IMR-90 (cell line): ENCODE data around the gene TGFBR1. TPM values are rescaled to one million over a fixed set of nuclear protein-coding genes. Genes with fewer than 3 reads are reported as not detected.

ENCODE experiments used
- ATAC-seq: fragments of 200-7000 bp; cut with Tn5 transposase; 2 replicates; pipeline ENCODE4 v1.9.1; 2020; ENCODE audit warnings: low read depth, mild to moderate bottlenecking, moderate library complexity
- BruUV-seq: library from RNA; stranded (reverse); fragments of 400-500 nt; replicated peaks from 2 replicates; lab custom pipeline; 2021; lab: Mats Ljungman, UMichigan
- CTCF ChIA-PET: fragments of 300-600 bp; formaldehyde crosslinking; extraction: SDS; loops from one replicate; lab custom pipeline; 2021; ENCODE audit warnings: antibody characterized with exemption; lab: Yijun Ruan, JAX
- POLR2A ChIA-PET: fragments of 300-600 bp; sonication (Branson Sonifier 250); formaldehyde crosslinking; loops from one replicate; lab custom pipeline; 2022; ENCODE audit warnings: antibody characterized with exemption; ENCODE audit not compliant: unreplicated experiment; lab: Charles Lee
- DNase-seq: peaks from one replicate; pipeline ENCODE4 v3.0.0; 2013
- H2AFZ ChIP-seq: replicated peaks from 2 replicates; pipeline ENCODE3; 2013; ENCODE audit warnings: low read length, mild to moderate bottlenecking; ENCODE audit not compliant: poor library complexity
- H2AK5ac ChIP-seq: 2 replicates; pipeline ENCODE4 v1.6.1; 2013; ENCODE audit warnings: low read depth, low read length, inconsistent platforms
- H2AK9ac ChIP-seq: replicated peaks from 2 replicates; pipeline ENCODE3; 2013; ENCODE audit warnings: mild to moderate bottlenecking, low read depth, low read length, moderate library complexity; ENCODE audit not compliant: poor library complexity
- H2BK120ac ChIP-seq: 2 replicates; pipeline ENCODE4 v1.6.1; 2013; ENCODE audit warnings: low read depth, low read length, inconsistent platforms
- H2BK15ac ChIP-seq: 3 replicates; pipeline ENCODE4 v1.6.1; 2013; ENCODE audit warnings: low read depth, low read length, inconsistent platforms
- H2BK20ac ChIP-seq: 2 replicates; pipeline ENCODE4 v1.6.1; 2013; ENCODE audit warnings: low read depth, mild to moderate bottlenecking, inconsistent platforms, low read length, moderate library complexity
- H2BK5ac ChIP-seq: 2 replicates; pipeline ENCODE4 v1.6.1; 2013; ENCODE audit warnings: mild to moderate bottlenecking, low read depth, low read length, inconsistent platforms; ENCODE audit not compliant: poor library complexity, severe bottlenecking
- H3K14ac ChIP-seq: replicated peaks from 2 replicates; pipeline ENCODE4 v1.6.1; 2013; ENCODE audit warnings: low read depth, low read length, inconsistent platforms
- H3K18ac ChIP-seq: 2 replicates; pipeline ENCODE4 v1.6.1; 2013; ENCODE audit warnings: low read depth, low read length, control low read depth
- H3K23ac ChIP-seq: 2 replicates; pipeline ENCODE4 v1.6.1; 2013; ENCODE audit warnings: low read depth, low read length, inconsistent platforms
- H3K27ac ChIP-seq: 2 replicates; pipeline ENCODE4 v1.5.1; 2013; ENCODE audit warnings: mild to moderate bottlenecking, control low read depth, low read length; ENCODE audit not compliant: insufficient read depth
- H3K27me3 ChIP-seq: 2 replicates; pipeline ENCODE4 v1.6.1; 2013; ENCODE audit warnings: low read length; ENCODE audit not compliant: control insufficient read depth, insufficient read depth
- H3K36me3 ChIP-seq: 2 replicates; pipeline ENCODE4 v1.6.1; 2013; ENCODE audit warnings: low read length, mixed read lengths; ENCODE audit not compliant: control insufficient read depth, insufficient read depth
- H3K4ac ChIP-seq: 2 replicates; pipeline ENCODE4 v1.6.1; 2013; ENCODE audit warnings: low read depth, low read length, inconsistent platforms
- H3K4me1 ChIP-seq: 2 replicates; pipeline ENCODE4 v1.6.1; 2013; ENCODE audit warnings: low read length, mixed read lengths; ENCODE audit not compliant: control insufficient read depth, insufficient read depth
- H3K4me2 ChIP-seq: 2 replicates; pipeline ENCODE4 v1.6.1; 2013; ENCODE audit warnings: low read depth, mild to moderate bottlenecking, control low read depth, low read length, moderate library complexity
- H3K4me3 ChIP-seq: 2 replicates; pipeline ENCODE4 v1.5.1; 2013; ENCODE audit warnings: low read depth, mild to moderate bottlenecking, control low read depth, low read length, moderate library complexity; ENCODE audit not compliant: insufficient read depth
- H3K56ac ChIP-seq: 2 replicates; pipeline ENCODE4 v1.6.1; 2013; ENCODE audit warnings: low read length, inconsistent platforms; ENCODE audit not compliant: insufficient read depth; ENCODE audit errors: extremely low read depth
- H3K79me1 ChIP-seq, 2 experiments: 2 replicates each; pipeline ENCODE4 v1.6.1; 2013; ENCODE audit warnings: low read length in 2 of 2, inconsistent platforms in 1 of 2, low read depth in 1 of 2
- H3K9ac ChIP-seq: 2 replicates; pipeline ENCODE4 v1.6.1; 2013; ENCODE audit warnings: low read depth, low read length, control low read depth
- H3K9me1 ChIP-seq: 2 replicates; pipeline ENCODE4 v1.6.1; 2013; ENCODE audit warnings: low read length, inconsistent platforms; ENCODE audit not compliant: insufficient read depth
- H3K9me3 ChIP-seq: 2 replicates; pipeline ENCODE4 v1.6.1; 2013; ENCODE audit warnings: low read length; ENCODE audit not compliant: control insufficient read depth, insufficient read depth
- H4K20me1 ChIP-seq: 2 replicates; pipeline ENCODE4 v1.6.1; 2013; ENCODE audit warnings: low read length, inconsistent platforms; ENCODE audit not compliant: insufficient read depth
- H4K5ac ChIP-seq: 2 replicates; pipeline ENCODE4 v1.6.1; 2013; ENCODE audit warnings: mild to moderate bottlenecking, low read depth, low read length, control low read depth
- H4K8ac ChIP-seq, 2 experiments: 2 replicates each; pipeline ENCODE4 v1.6.1; 2013; ENCODE audit warnings: low read depth in 2 of 2, low read length in 2 of 2, control low read depth in 1 of 2, inconsistent platforms in 1 of 2
- H4K91ac ChIP-seq: 2 replicates; pipeline ENCODE4 v1.6.1; 2013; ENCODE audit warnings: low read depth, low read length, inconsistent platforms; ENCODE audit not compliant: insufficient read depth
- BHLHE40 ChIP-seq: fragments of 150-350 bp; IDR thresholded peaks from 2 replicates; pipeline ENCODE4 v1.6.1; 2016; ENCODE audit warnings: mild to moderate bottlenecking, low read depth, low read length
- CEBPB ChIP-seq: IDR thresholded peaks from 2 replicates; pipeline ENCODE4 v1.6.1; 2012; ENCODE audit warnings: low read depth, low read length, improper control_type of control experiment
- CHD1 ChIP-seq: IDR thresholded peaks from 2 replicates; pipeline ENCODE4 v1.6.1; 2012; ENCODE audit warnings: low read depth, low read length, improper control_type of control experiment
- FOS ChIP-seq: fragments of 150-350 bp; IDR thresholded peaks from 2 replicates; pipeline ENCODE4 v1.6.1; 2016; ENCODE audit warnings: low read depth, low read length
- MAZ ChIP-seq: IDR thresholded peaks from 2 replicates; pipeline ENCODE4 v1.6.1; 2012; ENCODE audit warnings: low read depth, mild to moderate bottlenecking, low read length, improper control_type of control experiment, moderate library complexity, borderline replicate concordance
- NFE2L2 ChIP-seq: fragments of 150-350 bp; IDR thresholded peaks from 2 replicates; pipeline ENCODE4 v1.6.1; 2016; ENCODE audit warnings: low read depth, mild to moderate bottlenecking, low read length
- POLR2A ChIP-seq: IDR thresholded peaks from 2 replicates; pipeline ENCODE4 v1.6.1; 2012; ENCODE audit warnings: mild to moderate bottlenecking, low read depth, low read length
- RAD21 ChIP-seq: IDR thresholded peaks from 2 replicates; pipeline ENCODE4 v1.6.1; 2012; ENCODE audit warnings: low read length, improper control_type of control experiment
- RCOR1 ChIP-seq: IDR thresholded peaks from 2 replicates; pipeline ENCODE4 v1.6.1; 2012; ENCODE audit warnings: mild to moderate bottlenecking, low read length, improper control_type of control experiment; ENCODE audit not compliant: insufficient replicate concordance
- RFX5 ChIP-seq: IDR thresholded peaks from 2 replicates; pipeline ENCODE4 v1.8.0; 2012; ENCODE audit warnings: low read depth, mild to moderate bottlenecking, low read length, moderate library complexity
- SMC3 ChIP-seq: fragments of 150-350 bp; IDR thresholded peaks from 2 replicates; pipeline ENCODE4 v1.6.1; 2016; ENCODE audit warnings: low read depth, mild to moderate bottlenecking, antibody characterized with exemption, low read length, moderate library complexity
- USF2 ChIP-seq: fragments of 150-350 bp; IDR thresholded peaks from 2 replicates; pipeline ENCODE4 v1.6.1; 2017; ENCODE audit warnings: mild to moderate bottlenecking, antibody characterized with exemption, low read length, low read depth
- WGBS, 2 experiments: methylation state at CpG; one replicate each; pipeline versions ENCODE4 v1.1.5 to v1.1.7; 2013; ENCODE audit warnings: missing lambda C conversion rate in 2 of 2; ENCODE audit not compliant: insufficient read length in 1 of 2; ENCODE audit errors: extremely low coverage in 2 of 2; 5-methylcytosine and 5-hydroxymethylcytosine counted together
- dilution Hi-C: fragments of 300-500 bp; cut with HindIII; formaldehyde crosslinking; loops from one replicate; pipeline ENCODE4 v1.14.3; 2018; ENCODE audit warnings: low sequenced_read_pairs; ENCODE audit not compliant: unreplicated experiment
- in situ Hi-C: fragments of 300-500 bp; cut with MboI; formaldehyde crosslinking; loops from 3 replicates; pipeline ENCODE4 v1.14.3; 2019; ENCODE audit warnings: low sequenced_read_pairs, inconsistent platforms, mixed read lengths
- intact Hi-C: fragments of 100-400 bp; cut with micrococcal nuclease; formaldehyde crosslinking; loops from 2 replicates; pipeline ENCODE4 v1.10.0; 2022
- polyA plus RNA-seq, 3 experiments: library from polyadenylated mRNA; depleted of rRNA; stranded (reverse); fragments of >200 nt; gene quantifications; 2 replicates each; pipeline ENCODE4 v1.2.3, GENCODE V29; 2012; ENCODE audit warnings: low replicate concordance in 1 of 3
- total RNA-seq: library from RNA; depleted of rRNA; stranded (reverse); fragments of >200 nt; gene quantifications from 2 replicates; pipeline ENCODE4 v1.2.3, GENCODE V29; 2012
- TF ChIP-seq, protein P1 (sequence below): conservative IDR thresholded peaks from 2 replicates; pipeline ENCODE4 v1.5.1; 2012; ENCODE audit warnings: mild to moderate bottlenecking, low read depth, low read length, improper control_type of control experiment
- TF ChIP-seq, protein P2 (sequence below): fragments of 150-350 bp; IDR thresholded peaks from 2 replicates; pipeline ENCODE4 v1.6.1; 2016; ENCODE audit warnings: low read depth, mild to moderate bottlenecking, low read length, moderate library complexity, borderline replicate concordance

The TGFBR1 gene
- total and polyA plus RNA-seq, 2 of the 4 experiments (the other 2 are of a cell fraction), result 15.1 to 75.3 TPM

DNA sequence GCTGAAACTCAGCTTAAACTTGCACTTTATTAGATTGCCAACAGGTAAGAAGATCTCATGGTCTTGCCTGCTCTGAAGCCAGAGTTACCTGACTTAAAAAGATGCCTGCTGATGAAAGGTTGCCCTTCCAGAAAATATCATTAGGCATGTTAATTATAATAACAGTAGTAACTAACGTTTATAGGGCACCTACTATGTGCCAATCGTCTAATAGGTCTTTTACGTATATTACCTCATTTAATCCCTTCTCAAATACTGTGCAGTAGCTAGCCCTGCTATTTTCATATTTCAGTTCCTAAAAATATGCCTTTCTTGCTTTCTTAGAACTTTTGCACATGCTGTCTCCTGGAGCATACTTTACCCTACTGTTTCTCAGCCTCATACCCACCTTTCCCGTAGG lies 40.1 kb downstream of the TGFBR1 start:
- in situ Hi-C loops, result loop anchor here (5.0 kb wide), 1 partner anchor 288 kb away; no protein-coding TSS in a partner anchor
- no TSS peak for BruUV-seq
- POLR2A ChIA-PET, result no interaction called here

More for the DNA sequence above, 40.1 kb downstream of the TGFBR1 start:
- Histone ChIP-seq H3K36me3 (peaks cover 56% of the 10 kb centered on the region), H3K4me1 (no peaks in the 10 kb centered on the region), H3K9me1 (no peaks in the 10 kb centered on the region), H3K27ac (no peak overlapping the region), H4K20me1 (no peaks in the 10 kb centered on the region; the same call in 1 of the 2 replicates), H3K4me2 (no peak overlapping the region), H3K23ac (no peak overlapping the region), H3K27me3 (no peaks in the 10 kb centered on the region), H3K4me3 (no peak overlapping the region), H3K4ac (no peak overlapping the region), H2BK20ac (no peak overlapping the region), H3K14ac (no peak overlapping the region), H3K18ac (no peak overlapping the region), H2AFZ (no peak overlapping the region), H2BK15ac (no peak overlapping the region), H3K56ac (no peak overlapping the region), H3K79me1 (peaks cover 15 to 26% of the 10 kb centered on the region in 2 experiments; a peak in 3 of 4 replicates), H2BK120ac (no peak overlapping the region), H4K91ac (no peak overlapping the region), H3K9me3 (no peaks in the 10 kb centered on the region), H2BK5ac (no peak overlapping the region), H2AK5ac (no peak overlapping the region), H4K5ac (no peak overlapping the region), H3K9ac (no peak overlapping the region), H4K8ac (no peak overlapping the region), H2AK9ac (no peak overlapping the region)
- DNase-seq (no peak), ATAC-seq (no peak)
- dilution Hi-C loops (loop anchor here (25.0 kb wide), 1 partner anchor 308 kb away; no protein-coding TSS in a partner anchor), intact Hi-C loops (no loop called here)
- WGBS, 2 experiments, result 100% methylated on average over 1 of the region's 4 CpGs; no CpG with 5 or more reads in 1 of the 2 experiments
- CTCF ChIA-PET, result no interaction called here
- TF ChIP-seq MAZ (no peak), FOS (no peak), USF2 (no peak), POLR2A (no peak), RFX5 (no peak), RAD21 (no peak), BHLHE40 (no peak), CHD1 (no peak), CEBPB (no peak), NFE2L2 (no peak), SMC3 (no peak), RCOR1 (no peak)
- TF ChIP-seq, protein P1, sequence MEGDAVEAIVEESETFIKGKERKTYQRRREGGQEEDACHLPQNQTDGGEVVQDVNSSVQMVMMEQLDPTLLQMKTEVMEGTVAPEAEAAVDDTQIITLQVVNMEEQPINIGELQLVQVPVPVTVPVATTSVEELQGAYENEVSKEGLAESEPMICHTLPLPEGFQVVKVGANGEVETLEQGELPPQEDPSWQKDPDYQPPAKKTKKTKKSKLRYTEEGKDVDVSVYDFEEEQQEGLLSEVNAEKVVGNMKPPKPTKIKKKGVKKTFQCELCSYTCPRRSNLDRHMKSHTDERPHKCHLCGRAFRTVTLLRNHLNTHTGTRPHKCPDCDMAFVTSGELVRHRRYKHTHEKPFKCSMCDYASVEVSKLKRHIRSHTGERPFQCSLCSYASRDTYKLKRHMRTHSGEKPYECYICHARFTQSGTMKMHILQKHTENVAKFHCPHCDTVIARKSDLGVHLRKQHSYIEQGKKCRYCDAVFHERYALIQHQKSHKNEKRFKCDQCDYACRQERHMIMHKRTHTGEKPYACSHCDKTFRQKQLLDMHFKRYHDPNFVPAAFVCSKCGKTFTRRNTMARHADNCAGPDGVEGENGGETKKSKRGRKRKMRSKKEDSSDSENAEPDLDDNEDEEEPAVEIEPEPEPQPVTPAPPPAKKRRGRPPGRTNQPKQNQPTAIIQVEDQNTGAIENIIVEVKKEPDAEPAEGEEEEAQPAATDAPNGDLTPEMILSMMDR, result no peak
- TF ChIP-seq, protein P2, sequence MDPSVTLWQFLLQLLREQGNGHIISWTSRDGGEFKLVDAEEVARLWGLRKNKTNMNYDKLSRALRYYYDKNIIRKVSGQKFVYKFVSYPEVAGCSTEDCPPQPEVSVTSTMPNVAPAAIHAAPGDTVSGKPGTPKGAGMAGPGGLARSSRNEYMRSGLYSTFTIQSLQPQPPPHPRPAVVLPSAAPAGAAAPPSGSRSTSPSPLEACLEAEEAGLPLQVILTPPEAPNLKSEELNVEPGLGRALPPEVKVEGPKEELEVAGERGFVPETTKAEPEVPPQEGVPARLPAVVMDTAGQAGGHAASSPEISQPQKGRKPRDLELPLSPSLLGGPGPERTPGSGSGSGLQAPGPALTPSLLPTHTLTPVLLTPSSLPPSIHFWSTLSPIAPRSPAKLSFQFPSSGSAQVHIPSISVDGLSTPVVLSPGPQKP, result no peak
